ENCODE measurements around the gene NRF1.

Gene NRF1

DNA sequence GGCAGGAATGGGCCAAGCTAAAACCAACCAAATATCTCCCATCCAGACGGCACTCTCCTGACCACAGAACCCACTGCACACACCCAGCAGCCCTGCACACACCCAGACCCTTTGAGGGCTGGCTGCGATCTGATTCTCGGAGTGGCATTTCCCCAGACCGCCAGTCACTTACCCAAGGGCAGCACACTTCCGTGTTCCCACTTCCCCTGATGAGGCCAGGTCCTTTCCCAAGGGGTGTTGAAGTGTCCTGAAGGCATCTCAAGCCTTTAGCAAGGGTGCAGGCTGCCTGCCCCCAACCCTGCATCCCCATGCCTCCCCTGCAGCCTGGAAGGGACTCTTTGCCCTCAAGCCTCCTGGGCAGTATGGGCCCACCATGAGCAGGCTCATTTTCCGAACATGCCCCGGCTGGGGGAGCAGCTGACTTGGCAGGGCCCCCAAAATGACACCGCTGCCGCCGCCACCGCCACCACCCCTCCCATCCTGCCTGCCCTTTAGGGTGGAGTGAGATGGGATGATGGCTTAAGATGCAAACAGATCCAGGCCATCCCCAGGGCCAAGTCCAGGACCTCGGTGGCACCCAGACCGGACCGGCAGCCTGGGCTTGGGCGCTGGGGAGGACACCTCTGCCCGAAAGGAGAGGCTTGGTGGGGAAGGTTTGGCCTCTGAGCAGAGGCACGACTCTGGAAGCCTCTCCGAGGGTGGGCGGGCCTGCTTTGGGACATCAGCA, 159.8 kb downstream of the NRF1 start:
- DNase-seq, result peak; percentile 29 to 63 (median 52)

GRCh38 chr7:129771928-129772479, 160.5 kb downstream of the NRF1 start:
- no peak for DNase-seq

DNA sequence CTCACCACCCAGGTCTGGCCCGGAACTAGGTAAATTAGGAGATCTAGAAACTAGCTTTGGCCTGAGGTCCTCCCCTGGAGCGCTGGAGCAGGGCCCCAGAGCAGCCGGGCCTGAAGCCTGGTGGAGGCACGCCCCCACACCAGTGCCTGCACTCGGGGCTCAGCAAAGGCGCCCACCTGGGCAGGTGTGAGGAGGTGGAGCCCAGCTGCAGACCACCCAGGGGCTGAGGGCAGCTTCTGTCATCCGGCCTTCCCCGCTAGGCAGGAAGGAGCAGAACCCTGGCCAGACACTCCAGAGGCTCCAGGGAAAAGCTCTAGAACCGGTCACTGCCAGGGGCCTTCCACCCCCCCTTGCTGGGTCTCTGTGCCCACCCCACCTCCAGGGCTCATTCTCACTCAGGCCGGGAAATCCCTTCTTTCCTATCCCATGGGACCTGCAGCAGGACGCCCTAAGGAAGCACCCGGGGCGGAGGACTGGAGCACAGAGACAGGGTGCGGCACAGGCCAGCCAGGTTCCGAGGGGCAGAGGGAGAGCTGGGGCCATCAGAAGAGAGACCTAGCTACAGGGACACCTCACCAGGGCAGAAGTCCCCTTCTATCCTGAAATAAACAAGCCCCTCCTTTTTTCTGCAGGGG, 161.2 kb downstream of the NRF1 start:
- DNase-seq, result no peak

DNA sequence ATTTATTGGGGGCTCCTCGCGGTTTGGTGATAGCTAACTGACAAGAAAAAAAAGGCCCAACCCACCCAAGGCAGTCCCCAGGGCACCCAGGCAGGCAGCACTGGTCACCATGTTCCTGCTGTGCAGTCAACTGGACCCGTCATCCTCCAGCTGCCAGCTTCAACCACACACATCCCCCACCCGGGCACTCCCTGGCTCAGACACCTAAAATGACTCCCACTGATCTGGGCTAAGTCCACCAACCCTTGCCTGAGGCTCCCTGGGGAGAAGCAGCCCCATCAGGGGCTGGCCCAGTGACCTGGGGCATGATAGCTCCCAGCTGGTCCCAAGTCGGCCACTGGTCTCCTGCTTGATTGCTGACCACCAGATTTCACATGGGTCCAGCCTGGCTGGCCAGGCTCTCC, 161.8 kb downstream of the NRF1 start:
- DNase-seq, result no peak

DNA sequence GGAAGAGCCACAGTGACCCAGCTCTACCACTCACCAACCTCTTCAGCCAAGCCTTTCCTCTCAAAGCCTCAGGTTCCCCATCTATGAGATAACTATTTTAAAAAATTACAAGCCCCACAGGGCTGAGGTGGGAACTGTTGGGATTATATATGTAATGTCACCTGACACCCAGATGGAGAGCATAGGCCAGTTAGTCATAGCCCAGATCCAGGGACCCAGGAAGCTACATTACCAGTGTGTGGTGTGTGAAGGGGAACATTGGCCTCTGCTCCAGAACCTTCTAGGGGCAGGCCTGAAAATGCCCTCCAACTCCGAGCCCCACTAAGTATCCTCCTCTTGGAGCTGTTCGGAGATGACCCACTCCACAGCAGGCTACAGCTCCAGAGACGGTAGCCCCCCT, 162.4 kb downstream of the NRF1 start:
- no peak for DNase-seq

DNA sequence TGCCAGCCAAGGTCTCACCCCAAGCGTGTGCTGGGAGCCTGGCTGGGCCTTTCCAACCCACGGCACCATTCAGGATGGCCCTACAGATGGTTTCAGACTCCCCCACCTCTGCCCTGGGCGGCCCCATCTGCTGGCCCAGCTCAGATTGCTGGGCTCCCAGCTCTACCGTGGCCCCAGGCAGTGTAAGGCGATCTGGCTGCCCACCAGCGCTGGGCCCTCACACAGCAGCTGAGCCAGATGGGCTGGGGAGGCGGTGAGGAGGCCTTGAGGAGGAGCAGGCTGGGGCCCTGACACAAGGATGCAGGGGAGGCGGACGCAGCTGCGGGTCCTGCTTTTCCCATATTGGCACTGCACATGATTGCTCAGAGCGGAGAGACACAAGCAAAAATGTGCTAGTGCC, 162.8 kb downstream of the NRF1 start:
- no peak for DNase-seq

GRCh38 chr7:129774871-129775694, 163.6 kb downstream of the NRF1 start:
- DNase-seq, result no peak

DNA sequence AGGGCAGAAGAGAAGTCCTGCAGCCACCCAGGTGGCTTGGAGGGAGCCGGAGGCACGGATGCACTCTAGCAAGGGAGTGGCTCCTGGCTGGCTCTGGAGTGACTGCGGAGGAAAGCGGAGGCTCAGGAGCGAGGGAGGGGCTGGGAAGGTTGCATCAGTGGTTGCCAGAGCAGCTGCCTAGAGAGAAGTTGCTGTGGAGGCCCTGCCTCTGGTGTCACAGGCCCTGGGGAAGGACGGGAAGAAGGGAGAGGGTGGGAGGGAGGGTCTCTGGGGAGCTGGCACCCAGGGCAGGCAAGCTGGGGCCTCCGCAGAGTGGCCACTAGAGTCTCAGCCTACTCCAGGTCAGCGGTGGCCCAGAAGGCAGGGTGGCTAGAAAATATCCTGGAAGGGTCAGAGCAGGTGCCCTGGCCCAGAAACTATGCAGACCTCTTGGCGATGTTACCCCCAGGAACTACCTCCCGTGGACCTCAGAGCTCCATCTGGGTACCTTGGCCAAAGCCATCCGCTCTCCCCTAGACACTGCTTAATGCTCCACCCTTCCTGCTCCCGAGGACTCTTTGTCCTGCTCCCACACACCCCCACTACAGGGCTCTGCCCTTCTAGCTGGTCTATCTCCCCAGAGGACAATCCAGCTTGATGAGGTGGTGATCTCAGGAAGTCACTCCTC, 164.3 kb downstream of the NRF1 start:
- DNase-seq, result no peak

DNA sequence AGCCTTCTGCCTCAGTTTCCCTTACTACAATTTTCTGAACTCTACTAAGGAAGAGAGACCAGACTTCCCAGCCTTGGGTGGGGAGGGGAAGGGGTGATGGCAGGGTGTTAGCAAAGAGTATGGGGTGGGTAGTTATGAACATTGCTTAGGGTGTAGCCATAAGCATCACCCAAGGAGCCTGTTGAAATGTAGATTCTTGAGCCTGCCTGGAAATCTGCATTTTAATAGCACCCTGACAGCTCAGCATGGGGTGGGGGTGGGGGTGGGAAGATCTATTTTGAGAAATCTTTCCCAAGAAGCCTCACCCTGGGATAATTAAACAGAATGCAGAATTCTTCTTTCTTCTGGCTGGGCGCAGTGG, 164.8 kb downstream of the NRF1 start:
- DNase-seq, result no peak

DNA sequence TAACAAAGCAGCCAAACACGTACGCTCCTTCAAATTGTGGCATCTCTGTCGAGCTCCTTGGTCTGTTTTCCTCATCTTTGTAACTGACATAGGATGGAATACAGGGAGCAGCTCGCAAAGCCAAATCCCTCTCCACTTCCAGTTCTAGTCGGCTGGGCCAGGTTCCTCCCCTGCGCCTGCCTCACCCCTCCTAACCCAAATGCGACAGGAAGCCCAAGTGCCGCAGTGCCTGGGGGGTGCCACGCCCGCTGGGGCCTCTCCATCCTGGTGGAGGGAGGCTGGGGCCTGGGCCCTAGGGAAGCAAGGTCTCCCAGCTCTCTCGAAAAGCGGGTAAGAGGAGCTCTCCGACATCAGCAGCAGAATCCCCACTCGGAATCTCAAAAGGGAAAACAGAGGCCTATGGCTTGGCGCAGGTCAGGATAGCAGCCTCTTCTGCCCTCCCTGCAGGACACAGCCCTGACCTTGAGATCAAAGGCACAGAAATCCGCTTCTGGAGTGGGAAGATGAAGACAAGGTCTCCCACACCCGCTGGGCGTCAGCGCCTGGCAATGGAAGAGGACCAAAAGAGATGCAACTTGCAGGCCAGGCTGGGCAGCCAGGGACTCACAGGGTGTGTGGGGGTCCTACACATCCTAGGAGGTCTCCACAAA, 165.8 kb downstream of the NRF1 start:
- DNase-seq, result peak in 1 of 4 experiments; percentile 3

DNA sequence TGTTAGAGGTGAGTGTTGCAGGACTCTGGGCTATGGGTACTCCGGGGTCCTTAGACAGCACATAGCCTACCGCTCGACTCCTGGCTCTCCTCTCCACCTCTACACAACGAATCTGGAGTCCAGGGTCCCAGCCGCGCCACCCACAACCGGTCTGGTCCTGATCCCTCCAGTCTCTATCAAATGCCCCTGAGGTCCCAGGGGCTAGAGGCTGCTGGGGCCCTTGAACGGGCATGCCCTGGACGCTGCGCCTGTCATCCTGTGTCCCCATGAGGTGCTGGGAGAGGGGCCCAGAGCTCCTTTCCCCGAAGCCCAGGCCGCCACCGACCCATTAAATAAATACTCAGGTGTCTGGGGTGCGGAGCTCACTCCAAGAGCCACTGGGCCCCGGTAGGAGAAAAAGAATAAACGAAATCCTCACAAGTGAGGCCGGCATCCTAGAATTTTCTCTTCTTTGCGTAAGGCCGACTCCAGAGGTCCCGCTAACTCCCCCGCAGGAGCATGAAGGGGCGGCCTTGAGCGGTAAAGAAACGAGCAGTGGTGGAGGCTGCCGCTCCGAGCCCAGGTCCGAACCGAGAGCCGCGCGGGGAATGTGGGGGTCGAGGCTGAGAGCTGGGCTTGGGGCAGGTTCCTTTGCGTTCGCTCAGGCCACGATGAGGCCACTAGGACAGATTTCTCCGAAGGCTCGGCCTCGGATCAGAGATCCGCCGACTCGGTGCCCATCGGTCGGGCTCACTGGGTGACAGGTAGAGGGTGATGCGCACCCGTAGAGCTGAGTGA, 166.7 kb downstream of the NRF1 start:
- peak in 1 of 4 experiments; percentile 8 for DNase-seq

GRCh38 chr7:129778770-129779601, 167.5 kb downstream of the NRF1 start:
- DNase-seq, result peak in 2 of 4 experiments; percentile 14 to 36

GRCh38 chr7:129779602-129780256, 168.2 kb downstream of the NRF1 start:
- DNase-seq, result peak in 3 of 4 experiments; percentile 28 to 56 (median 47)

GRCh38 chr7:129780257-129780973, 168.9 kb downstream of the NRF1 start:
- peak in 1 of 4 experiments; percentile 12 for DNase-seq

DNA sequence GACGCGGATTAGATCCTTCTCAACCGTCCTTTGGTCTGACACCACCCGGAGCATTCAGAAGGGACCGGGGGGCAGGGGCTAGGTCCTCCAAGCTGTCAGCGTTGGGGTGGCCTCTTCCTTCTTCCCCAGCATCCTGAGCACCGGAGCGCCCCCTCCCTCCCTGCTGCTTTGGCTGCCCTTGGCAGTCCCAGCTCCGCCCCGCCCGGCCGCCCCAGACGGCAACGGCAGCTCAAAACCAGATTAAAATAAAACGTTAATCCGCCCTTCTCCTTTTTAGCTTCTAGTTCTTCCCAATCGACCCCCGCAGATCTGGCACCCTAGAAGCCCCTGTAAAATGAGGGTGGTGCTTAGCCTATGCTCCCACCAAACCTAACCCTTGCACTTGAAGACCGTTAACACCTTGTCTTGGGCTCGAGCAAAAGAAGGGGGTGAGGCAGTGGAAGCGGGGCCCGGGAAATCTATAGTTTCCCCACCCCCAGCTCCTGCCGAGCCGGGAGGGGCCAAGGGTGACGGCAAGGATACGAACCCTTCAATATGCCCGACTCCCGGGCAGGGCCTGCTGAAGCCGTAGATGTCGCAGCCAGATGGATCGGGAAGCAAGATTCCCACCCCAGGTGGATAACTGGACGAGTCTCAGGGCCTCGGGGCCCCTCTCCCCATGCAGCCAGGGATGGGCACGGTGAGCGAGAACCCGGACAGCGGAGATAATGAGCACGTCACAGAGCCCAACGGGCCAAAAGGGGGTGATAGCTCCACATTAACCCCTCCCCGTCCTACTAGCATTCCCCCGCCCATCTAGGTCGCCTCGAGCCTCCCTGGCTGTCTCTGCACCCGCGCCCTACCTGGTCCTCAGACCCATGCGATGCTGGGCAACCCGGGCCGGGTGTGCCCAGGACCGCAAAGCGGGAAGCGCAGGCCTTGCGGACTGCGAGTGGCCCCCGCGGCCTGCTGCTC, 169.7 kb downstream of the NRF1 start:
- peak in 2 of 4 experiments; percentile 27 to 30 for DNase-seq

DNA sequence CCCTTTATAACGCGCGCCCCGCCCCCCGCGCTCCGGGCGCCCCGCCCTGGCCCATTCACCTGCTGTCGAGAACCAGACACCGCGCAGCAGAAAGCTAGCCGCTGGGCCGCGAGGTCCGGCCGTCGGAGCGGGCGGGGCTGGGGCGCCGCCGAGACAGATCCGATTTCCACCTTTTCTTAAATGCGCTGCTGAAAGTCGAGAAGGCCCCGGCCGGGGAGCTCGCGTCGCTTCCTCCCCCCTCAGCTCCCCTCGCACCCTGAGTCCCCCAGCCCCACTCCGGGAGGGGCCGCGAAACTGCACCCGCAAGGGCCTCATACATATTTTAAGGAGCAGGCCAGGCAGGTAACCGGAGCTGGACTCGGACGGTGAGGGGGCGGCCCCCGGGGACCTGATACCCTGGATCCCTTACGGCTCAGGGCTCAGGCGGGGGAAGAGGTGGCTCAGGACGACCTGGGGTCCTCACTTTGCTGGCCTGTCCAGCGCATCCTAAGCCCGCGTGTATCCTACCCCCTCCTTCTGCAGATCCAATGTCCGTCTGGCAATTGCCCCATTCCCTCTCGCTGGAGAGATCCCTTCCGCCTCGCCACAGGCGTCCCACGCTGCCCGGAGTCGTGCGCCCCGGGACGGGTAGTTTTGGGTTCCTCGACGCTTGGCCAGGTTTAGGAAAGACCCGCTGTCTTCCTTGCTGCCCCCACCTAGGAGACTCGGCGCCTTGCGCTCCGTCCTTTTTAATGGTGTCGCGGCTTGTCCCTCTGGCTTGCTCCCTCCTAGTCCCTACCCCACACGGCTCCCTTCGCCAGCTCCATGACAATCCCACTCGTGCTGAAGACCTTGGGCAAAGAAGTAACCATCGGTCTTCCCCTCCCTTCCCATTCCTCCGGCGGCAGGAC, 170.7 kb downstream of the NRF1 start:
- DNase-seq, result peak in 2 of 4 experiments; percentile 17 to 34

Measured in suppressor macrophage (primary cell).